Measurements from ENCODE around the gene PRKCA. TPM values are rescaled to one million over a fixed set of nuclear protein-coding genes. Genes with fewer than 3 reads are reported as not detected.

PRKCA gene
- total RNA-seq, 4 donors from 2014 or later, result 24.5 to 61.9 (median 40.8) TPM

DNA sequence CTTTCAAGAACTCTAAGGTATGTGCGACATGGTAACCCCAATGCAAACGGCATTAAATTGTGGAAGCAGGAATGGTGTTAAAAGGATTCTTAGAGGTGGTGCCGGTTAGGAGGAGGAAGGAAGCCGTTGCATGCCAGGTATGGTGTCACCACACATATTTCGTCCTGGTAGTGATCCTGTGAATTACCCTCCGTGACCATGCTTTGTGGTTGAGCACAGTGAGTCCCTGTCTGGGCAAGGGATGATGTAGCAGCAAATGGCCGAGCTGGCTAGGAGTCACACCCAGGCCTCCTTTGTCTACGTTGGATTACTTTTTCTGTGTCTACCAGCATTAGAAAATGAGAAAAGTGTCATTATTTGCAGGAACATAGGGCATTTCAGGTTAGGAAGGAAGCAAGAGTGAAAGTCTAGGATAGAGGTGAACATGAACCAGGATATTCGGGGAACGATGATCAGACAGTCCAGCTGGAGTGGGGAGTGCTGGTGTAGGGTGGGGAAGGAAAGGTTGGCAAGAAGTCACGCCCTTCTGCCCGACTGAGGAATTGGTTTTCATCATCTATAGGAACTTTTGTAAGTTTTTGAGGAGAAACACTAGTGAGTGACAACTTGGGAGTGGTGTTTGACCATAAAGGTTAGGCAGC is 123.5 kb downstream of the PRKCA start:
- peaks cover 0 to 56% (median 40%) of the 10 kb centered on the region in 4 donors for H3K4me1 ChIP-seq
- WGBS, result 88% methylated on average over 12 of the region's 12 CpGs
- no peak overlapping the region for H3K27ac ChIP-seq (replicated peaks in 1 of 4)
- TF ChIP-seq POLR2A (IDR thresholded peaks at IDR 0.05; ENCODE audit: low read depth) (no peak), POLR2AphosphoS5 (IDR thresholded peaks at IDR 0.05) (no peak), EP300 (IDR thresholded peaks at IDR 0.05) (no peak)
- TF ChIP-seq, protein P1, sequence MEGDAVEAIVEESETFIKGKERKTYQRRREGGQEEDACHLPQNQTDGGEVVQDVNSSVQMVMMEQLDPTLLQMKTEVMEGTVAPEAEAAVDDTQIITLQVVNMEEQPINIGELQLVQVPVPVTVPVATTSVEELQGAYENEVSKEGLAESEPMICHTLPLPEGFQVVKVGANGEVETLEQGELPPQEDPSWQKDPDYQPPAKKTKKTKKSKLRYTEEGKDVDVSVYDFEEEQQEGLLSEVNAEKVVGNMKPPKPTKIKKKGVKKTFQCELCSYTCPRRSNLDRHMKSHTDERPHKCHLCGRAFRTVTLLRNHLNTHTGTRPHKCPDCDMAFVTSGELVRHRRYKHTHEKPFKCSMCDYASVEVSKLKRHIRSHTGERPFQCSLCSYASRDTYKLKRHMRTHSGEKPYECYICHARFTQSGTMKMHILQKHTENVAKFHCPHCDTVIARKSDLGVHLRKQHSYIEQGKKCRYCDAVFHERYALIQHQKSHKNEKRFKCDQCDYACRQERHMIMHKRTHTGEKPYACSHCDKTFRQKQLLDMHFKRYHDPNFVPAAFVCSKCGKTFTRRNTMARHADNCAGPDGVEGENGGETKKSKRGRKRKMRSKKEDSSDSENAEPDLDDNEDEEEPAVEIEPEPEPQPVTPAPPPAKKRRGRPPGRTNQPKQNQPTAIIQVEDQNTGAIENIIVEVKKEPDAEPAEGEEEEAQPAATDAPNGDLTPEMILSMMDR (IDR thresholded peaks at IDR 0.05), result no peak
- H3K9me3 ChIP-seq, result no peaks in the 10 kb centered on the region
- no peaks in the 10 kb centered on the region for H3K27me3 ChIP-seq
- no peak for DNase-seq (ENCODE audit: extremely low spot score)
- no peaks in the 10 kb centered on the region for H3K36me3 ChIP-seq
- intact Hi-C loops (cut with DNase I), result no loop called here
- H3K4me3 ChIP-seq, result no peak overlapping the region

DNA sequence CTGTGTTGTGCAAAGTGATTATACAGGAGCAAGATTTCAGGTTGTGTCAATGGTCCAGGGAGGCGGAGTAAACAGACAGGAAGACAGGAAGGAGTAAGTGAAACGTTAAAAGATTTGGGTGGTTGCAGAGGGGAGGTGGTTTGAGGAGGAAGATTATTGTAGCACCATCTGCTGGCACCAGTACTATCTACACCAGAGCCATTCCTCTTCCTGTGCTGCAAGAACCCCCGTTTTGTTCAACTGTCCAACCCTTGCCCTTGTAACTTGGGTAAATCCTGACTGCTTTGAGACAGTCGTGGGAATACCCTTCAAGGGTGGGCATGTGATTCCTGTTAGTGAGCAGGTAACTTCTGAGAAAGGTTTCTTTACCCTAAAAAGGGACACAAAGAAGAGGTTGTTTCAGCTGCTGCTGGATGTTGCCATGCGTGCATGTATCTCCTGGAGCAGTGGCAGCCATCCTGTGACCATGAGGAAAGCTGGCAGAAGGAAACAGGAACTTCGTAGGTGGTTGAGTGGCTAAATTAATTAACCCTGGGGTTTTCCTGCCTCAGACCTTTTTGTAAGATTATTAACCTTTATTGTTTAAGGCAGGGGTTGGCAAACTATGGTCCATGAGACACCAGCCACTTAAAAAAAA is 124.1 kb downstream of the PRKCA start:
- WGBS, result 77% methylated on average over 6 of the region's 6 CpGs
- Histone ChIP-seq H3K9me3 (no peaks in the 10 kb centered on the region), H3K27ac (replicated peaks in 1 of 4) (no peak overlapping the region), H3K36me3 (no peaks in the 10 kb centered on the region), H3K27me3 (no peaks in the 10 kb centered on the region), H3K4me1 (peaks cover 0 to 60% (median 41%) of the 10 kb centered on the region in 4 donors), H3K4me3 (no peak overlapping the region)
- no peak for DNase-seq (ENCODE audit: extremely low spot score)
- intact Hi-C loops (cut with DNase I), result no loop called here
- TF ChIP-seq POLR2A (IDR thresholded peaks at IDR 0.05; ENCODE audit: low read depth) (no peak), EP300 (IDR thresholded peaks at IDR 0.05) (no peak), POLR2AphosphoS5 (IDR thresholded peaks at IDR 0.05) (no peak)
- TF ChIP-seq, protein P1 (IDR thresholded peaks at IDR 0.05), result no peak

DNA sequence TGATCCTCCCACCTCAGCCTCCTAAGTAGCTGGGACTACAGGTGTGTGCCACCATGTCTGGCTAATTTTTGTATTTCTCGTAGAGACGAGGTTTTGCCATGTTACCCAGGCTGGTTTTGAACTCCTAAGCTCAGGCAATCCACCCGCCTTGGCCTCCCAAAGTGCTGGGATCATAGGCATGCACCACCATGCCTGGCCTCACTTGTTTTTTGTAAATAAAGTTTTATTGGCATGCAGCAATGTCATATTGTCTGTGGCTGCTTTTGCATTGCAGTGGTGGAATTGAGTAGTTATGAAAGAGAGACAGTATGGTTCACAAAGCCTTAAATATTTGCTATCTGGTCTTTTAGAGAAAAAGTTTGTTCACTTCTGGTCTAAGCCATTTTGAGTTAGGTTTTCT is 124.7 kb downstream of the PRKCA start:
- WGBS, result 97% methylated on average over 3 of the region's 3 CpGs
- intact Hi-C loops (cut with DNase I), result no loop called here
- DNase-seq (ENCODE audit: extremely low spot score), result no peak
- Histone ChIP-seq H3K9me3 (no peaks in the 10 kb centered on the region), H3K27ac (replicated peaks in 1 of 4) (no peak overlapping the region), H3K4me1 (peaks cover 2 to 60% (median 43%) of the 10 kb centered on the region in 4 donors), H3K36me3 (no peaks in the 10 kb centered on the region), H3K27me3 (no peaks in the 10 kb centered on the region), H3K4me3 (no peak overlapping the region)
- TF ChIP-seq EP300 (IDR thresholded peaks at IDR 0.05) (no peak), POLR2A (IDR thresholded peaks at IDR 0.05; ENCODE audit: low read depth) (no peak)
- TF ChIP-seq, protein P1 (IDR thresholded peaks at IDR 0.05), result no peak

DNA sequence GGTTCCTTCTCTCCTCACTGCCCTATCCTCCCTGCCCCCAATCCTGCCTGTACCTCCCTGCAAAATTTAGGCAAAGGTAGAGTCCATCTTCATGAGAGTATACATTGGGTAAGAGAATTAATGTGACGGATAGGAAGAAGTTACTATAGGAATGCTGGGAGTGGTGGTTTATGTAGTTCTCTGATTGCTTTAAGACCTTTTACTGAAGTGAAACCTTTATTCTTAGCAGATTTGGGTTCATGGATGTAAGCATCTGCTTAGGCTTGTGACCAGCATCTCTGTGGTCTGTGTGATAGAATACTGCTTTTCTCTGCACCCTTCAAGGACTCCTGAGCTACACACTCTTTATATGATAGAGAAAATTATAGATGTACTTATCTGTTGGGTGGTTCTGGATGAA is 127.3 kb downstream of the PRKCA start:
- no peaks in the 10 kb centered on the region for H3K27me3 ChIP-seq
- peaks cover 5 to 60% (median 38%) of the 10 kb centered on the region in 4 donors for H3K4me1 ChIP-seq
- no peak for TF ChIP-seq EP300 (IDR thresholded peaks at IDR 0.05)
- TF ChIP-seq POLR2AphosphoS5 (IDR thresholded peaks at IDR 0.05), result no peak
- no peaks in the 10 kb centered on the region for H3K36me3 ChIP-seq
- intact Hi-C loops (cut with DNase I), result no loop called here
- WGBS, result 96% methylated on average over 1 of the region's 1 CpG
- no peak overlapping the region for H3K4me3 ChIP-seq
- H3K27ac ChIP-seq (replicated peaks in 1 of 4), result no peak overlapping the region
- no peaks in the 10 kb centered on the region for H3K9me3 ChIP-seq
- no peak for DNase-seq (ENCODE audit: extremely low spot score)

DNA sequence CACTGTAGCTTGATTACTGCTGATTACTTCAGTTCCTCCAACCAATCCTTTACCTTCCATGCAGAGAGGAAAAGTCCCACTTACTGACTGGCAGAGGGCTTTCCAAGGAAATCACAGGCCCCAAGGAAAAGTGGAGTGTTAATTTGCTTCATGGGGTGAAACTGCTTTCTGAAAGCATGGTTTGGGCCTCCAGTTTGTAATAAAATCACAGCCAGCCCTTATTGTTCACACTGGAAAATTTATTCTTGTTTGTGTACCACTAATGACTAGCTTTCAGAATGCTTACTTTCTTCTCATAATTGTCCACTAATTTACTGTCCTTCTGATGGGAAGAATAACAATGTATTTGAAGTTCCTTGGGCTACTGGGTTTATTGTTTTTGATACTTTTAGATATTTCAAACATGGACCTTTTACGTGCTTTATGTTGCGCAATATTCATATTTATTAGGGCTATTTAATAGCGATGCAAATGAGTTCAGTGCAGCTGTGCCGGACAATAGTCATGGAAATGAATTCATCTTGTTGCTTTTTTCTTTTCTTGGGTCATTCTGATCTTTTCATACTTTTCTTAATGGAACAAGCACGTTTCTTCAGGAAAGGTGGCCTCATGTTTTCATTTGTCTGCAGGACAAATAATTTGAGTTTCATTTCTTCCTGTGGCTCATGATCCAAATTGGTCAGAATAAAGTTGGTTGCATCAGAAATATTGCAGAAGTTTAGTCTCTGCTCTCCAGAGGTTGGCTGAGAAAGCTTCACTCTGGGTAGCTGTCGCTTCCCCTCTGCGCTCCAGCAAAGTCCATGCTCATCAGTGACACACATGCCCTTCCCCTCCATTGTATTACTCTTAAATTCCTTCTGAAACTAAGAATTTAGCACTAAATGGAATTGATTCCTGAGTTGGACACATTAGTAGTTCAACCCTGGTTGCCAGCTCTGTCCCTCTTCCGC is 128.7 kb downstream of the PRKCA start:
- H3K9me3 ChIP-seq, result no peaks in the 10 kb centered on the region
- no peaks in the 10 kb centered on the region for H3K36me3 ChIP-seq
- H3K4me3 ChIP-seq, result peak overlapping the region in 1 of 4 donors; percentile 17
- no peak for DNase-seq (ENCODE audit: extremely low spot score)
- intact Hi-C loops (cut with DNase I), result no loop called here
- TF ChIP-seq, protein P1 (IDR thresholded peaks at IDR 0.05), result no peak
- peaks cover 5 to 52% (median 38%) of the 10 kb centered on the region in 4 donors for H3K4me1 ChIP-seq
- H3K27ac ChIP-seq (replicated peaks in 1 of 4), result peak overlapping the region; percentile 47 to 71 (median 66)
- H3K27me3 ChIP-seq, result no peaks in the 10 kb centered on the region
- WGBS, result 82% methylated on average over 8 of the region's 8 CpGs
